ENCODE measurements around the gene FZR1.

FZR1 gene

DNA sequence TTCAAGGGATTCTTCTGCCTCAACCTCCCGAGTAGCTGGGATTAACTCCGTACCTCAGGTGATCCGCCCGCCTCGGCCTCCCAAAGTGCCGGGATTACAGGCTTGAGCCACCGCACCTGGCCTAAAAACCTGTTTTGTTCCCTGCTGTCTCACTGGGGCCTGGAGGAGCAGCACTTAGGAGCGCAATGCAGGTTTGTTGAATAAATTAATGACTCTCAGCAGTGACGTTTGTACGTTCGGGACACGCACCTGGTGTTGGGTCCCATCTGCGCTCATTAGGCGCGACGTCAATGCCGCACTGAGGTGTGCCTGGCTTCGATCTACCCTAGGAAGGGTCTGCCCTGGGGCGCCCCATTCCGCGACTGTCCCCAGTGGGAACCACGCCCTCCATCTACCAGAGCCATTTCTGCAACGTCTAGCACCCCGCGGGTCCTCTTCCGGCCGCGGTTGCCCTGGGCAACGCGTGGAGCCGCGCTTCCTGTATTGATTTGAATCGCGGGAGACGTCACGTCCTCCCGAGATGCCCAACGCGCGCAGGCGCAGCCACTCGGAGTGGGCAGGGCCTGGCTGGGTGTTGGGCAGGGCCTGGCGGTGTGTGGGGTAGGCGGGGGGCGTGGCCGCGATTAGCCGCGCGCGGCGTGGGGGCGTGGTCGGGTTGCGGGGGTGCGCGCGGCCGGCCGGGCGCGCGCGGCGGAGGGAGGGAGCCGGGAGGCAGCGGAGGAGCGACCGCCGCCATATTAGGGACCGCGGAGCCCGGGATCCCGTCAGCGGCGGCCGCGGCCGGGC, at the start of gene FZR1:
FZR1 (plus strand) TSS at position 714 of the 786 bp plus-strand sequence. CDS start 16,679 bp downstream, outside the sequence.
- DNase-seq (ENCODE audit: low spot score), result peak; percentile 100

DNA sequence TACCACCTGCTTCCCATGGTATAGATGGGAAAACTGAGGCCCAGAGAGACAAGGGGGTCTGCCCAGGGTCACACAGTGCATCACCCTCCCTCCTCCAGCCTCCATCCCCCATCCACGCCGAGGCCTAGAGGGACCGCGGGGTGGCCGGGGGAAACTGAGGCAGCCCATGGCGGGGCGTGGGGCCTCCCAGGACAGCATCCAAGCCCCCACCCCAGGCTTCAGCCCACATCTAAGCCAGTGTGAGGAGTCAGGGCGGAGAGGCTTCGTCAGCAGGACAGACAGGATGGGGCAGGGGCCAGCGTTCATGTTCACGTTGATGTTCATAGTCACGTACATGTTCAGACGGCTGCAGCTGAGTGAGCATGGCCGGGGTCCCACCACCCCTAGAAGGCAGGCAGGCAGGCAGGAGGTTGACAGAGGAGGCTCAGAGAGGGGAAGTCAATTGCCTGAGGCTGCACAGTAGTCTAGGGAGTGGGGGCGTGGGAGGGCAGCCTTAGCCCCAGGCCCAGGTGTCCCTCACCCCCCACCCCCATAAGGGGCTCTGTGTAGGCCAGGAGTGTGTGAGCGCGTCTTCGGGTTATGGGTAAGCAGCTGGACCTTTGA, 49.1 kb upstream of the FZR1 start:
- DNase-seq (ENCODE audit: low spot score), result no peak

DNA sequence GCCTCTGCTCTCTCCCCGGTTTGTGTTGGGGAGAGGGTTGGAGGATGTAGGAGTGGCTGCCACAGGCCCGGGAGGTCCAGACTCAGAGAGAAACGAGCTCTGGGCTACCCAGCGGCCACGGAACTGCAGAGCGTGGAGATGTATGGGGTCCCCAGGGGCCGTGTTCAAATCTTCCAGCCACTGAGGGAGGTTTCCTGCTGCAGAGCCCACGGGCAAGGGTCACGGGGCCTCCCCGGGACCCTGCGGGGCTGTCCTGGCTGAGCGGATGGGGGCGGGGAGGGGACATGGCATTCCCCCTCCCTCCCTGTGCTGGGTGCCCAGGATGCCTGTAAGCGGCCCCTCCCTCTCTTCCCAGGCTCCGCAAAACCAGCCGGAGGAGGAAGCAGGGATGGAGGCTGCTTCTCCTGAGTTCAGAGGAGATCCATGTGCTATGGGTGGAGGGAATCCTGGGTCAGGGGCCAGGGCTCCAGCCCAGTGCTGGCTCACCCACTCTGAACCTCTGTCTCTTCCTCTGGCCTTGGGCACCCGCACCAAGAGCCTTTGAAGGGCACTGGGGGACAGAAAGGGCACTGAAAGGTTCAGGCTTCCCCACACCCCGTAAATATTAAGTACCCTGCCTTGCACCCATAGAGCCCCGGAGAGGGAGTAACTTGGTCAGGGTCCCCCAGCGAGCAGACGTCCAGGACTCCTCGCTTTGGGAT, 48.4 kb upstream of the FZR1 start:
- DNase-seq (ENCODE audit: low spot score), result no peak

GRCh38 chr19:3458229-3459088, 47.7 kb upstream of the FZR1 start:
- DNase-seq (ENCODE audit: low spot score), result no peak

GRCh38 chr19:3459089-3459881, 46.8 kb upstream of the FZR1 start:
- no peak for DNase-seq (ENCODE audit: low spot score)

DNA sequence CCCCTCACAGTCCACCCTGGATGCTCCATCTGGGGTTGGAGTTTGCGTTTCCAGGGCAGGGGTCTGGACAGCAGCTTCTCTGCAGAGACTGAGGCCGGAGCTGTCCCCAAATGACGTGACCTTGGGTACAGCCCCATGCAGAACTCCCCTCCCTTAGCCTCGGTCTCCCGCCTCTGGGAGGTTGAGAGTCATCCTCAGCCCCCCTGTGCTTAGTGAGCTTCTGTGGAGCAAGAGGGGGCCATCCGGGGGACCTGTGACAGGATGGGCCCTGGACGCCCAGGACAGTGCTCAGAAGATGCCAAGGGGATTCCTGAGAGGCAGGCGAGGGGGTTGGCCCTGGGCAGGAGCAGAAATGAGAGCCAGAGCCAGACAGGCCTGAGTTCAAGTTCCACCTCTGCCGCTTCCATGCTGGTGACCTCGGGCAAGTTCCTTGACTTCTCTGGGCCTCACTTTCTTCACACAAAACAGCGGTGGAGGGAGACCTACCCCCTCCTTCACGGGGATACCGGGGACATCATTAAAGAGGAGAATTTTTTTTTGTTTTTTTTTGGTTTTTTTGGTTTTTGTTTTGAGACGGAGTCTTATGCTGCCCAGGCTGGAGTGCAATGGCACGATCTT, 46.0 kb upstream of the FZR1 start:
- no peak for DNase-seq (ENCODE audit: low spot score)

DNA sequence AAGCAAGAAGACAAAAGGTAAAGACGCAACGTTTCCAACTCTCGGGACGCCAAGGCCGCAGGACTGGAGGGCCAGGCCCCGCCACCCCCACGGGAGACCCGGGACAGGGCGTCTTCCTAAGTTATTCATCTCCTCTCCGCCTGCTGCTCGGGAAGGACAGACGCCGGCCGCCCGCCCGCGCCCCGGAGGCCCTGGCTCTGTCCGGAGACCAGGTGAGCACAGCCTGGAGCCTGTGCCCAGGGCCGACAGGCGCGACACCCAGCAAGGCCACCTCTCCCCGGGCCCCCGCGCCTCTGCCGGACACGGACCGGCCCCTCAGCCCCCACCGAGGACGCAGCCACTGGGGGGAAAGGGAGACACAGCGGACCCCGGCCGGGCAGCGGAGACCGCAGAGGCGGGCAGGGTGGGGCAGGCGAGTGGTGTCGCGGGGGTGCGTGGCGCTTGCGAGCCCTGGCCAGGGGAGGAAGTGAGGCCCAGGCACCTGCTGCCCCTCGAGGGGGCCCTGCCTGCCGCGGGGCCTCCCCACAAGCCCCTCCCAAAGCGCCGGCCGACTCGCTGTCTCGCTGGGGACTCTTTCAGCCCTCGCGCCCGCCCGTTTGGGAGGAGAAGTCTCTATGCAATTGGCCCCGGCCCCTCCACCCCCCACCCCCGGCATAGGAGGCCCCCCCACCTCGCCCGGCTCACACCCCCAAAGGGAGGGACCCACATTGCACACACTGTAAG, 43.0 kb upstream of the FZR1 start:
- no peak for DNase-seq (ENCODE audit: low spot score)

DNA sequence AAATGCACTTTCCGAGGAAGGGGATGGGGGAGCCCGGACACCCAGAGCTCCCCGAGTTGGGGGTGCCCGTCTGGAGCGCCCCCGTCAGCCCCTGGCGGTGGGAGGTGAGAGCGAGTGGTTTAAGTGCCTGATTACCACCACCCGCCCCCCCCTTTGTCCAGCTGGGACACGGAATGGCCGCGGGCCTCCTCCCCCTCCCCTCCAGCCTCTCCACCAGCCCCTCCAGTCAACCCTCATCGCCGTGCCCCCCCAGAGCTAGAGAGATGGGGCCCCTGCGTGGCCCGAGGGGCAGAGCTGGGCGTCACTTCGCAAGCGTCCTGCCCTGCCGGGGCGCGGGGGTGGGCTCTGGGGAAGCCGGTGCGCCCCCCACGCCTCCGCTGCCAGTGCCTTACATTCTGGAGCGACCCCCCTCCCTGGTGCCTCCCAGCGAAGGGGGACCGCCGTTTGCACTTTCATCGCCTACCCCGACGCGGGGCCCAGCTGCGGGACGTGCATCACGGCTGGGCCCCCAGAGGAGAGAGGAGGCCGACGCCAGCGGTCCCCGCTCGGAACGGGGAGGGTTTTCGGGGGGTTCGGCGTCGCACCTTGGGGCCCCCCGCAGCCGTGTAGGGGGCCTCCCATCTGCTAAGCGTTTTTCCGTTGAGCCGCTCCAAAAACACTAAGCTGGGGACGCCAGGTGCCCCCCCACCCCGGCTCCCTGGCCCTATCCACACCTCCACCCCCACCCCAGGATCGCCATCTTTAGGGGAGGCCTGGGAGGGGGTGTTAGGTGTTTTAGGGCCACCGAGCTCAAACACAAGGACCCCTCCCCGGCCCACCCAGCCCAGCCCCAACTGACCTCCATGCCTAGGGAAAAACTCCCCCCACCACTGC, 42.2 kb upstream of the FZR1 start:
- no peak for DNase-seq (ENCODE audit: low spot score)

- DNase-seq (ENCODE audit: low spot score), result no peak
Measured at GRCh38 chr19:3464587-3465235, 41.4 kb upstream of the FZR1 start.

- no peak for DNase-seq (ENCODE audit: low spot score)
Measured at GRCh38 chr19:3465552-3465951, 40.6 kb upstream of the FZR1 start.

DNA sequence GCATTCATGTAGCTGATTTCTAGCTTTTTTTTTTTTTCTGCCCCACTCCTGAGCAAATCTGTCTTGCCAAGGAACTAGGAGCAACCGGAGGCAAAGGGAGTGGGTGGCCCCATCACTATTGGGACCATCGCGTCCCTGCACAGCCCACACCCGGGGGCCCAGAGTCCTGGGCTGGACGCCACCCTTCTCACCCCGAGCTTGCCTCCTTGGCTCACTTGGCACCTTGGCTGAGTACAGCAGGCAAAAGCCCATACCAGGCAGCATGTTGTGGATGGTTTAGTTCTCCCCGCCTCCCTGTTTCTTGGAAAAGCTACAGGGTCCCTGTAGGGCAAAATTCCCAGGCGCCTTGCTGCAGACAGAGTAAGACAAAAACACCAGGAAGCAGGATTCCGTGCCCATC, 39.5 kb upstream of the FZR1 start:
- DNase-seq (ENCODE audit: low spot score), result no peak

- no peak for DNase-seq (ENCODE audit: low spot score)
Measured at GRCh38 chr19:3467437-3468198, 38.5 kb upstream of the FZR1 start.

GRCh38 chr19:3468211-3468610, 37.9 kb upstream of the FZR1 start:
- DNase-seq (ENCODE audit: low spot score), result no peak

GRCh38 chr19:3469638-3470499, 36.2 kb upstream of the FZR1 start:
- DNase-seq (ENCODE audit: low spot score), result no peak

- no peak for DNase-seq (ENCODE audit: low spot score)
Measured at GRCh38 chr19:3470500-3471128, 35.5 kb upstream of the FZR1 start.

DNA sequence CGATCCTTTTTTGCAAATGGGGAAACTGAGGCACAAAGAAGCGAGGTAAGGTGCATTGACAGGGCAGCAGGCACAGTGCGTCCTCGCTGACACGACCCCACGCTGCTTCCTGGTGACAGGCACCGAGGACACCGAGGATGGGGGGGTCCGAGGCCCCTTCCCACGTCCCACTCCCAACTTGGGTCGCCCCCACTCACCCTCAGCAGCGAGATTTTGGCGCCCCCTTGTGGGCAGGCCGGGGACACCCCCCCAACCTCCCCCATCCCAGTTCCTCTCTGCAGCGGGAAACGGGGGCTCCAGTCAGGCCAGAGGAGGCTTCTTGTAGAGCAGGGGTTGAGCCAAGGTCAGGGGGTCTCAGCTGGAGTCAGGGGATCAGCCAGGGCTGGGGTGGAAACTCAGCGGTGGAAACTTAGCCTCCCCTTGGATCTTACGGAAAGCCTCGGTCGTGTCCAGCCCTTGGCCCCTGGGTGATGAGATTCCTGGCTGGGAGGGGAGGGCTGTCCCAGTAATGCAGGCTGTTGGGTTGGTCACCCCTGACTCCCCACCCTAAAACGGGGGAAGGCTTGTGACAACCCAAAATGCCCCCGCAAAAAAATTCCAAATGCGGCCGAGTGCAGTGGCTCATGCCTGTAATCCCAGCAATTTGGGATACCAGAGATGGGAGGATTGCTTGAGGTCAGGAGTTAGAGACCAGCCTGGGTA, 34.0 kb upstream of the FZR1 start:
- DNase-seq (ENCODE audit: low spot score), result peak; percentile 40

Measured in hematopoietic multipotent progenitor cell treated with erythropoietin and hydrocortisone succinate and interleukin-3 and kit ligand, for 17 days (in vitro differentiated cells).